CD4-positive, alpha-beta T cell treated with Interleukin-6 for 4 hours (primary cell): ENCODE measurements around the gene XXYLT1.
"Not testable (repeated sequence)": the region's sequence is repeated elsewhere in the genome, so short reads cannot be mapped to it uniquely, and the experiment has no call there.

Experiments used
- DNase-seq: peaks from one replicate; pipeline ENCODE4 v3.0.0-alpha.2; 2020; ENCODE audit warnings: mixed read lengths

The XXYLT1 gene

DNA sequence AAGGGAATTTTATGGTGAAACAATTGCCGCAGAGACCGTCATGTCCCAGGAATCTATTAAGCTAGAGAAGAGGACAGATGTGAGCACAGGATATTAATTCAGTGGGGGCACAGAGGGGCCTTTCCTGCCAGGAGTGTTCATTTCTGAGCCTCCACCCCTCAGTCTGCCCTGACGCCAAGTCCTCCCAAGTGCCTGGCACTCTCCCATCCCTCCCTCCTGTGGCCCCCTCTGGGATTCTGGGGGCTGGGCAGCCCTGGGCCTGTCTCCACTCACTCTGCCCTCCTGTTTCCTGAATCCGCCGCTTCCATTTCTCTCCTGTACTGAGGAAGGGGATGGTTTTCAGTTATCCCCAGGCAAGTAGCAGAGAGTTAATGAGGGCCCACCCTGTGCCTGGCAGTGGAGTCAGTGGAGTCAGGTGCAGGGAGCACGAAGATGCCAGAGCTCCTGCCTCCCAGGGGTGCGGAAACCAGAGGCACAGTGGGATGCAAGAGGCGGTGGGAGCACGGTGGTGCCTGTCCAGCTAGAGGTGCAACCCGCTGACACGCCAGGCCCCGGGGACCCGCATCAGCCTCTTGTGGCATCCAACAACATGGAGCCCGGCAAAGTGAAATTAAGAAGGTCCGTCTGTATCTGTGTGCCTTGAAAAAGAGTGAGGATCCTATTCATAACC is 212.5 kb downstream of the XXYLT1 start:
- no peak for DNase-seq

DNA sequence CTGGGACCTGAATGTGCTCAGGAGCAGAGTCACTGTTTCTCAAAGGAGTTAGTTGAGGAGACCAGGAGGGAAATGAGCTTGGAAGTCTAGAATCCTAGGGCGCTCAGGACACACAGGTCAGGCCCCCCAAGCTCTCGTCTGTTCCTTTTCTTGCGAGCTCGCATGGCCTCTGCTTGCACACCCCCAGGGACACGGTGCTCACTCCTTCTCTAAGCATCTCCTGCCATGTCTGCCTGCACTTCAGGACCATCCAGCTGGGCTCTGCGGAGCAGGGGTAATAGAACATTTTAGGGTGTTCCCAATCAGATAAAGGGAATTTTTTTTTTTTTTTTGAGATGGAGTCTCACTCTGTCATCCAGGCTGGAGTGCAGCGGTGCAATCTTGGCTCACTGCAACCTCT is 213.2 kb downstream of the XXYLT1 start:
- DNase-seq = no peak

- no peak for DNase-seq
Measured at GRCh38 chr3:195056506-195056905, 214.5 kb downstream of the XXYLT1 start.

DNA sequence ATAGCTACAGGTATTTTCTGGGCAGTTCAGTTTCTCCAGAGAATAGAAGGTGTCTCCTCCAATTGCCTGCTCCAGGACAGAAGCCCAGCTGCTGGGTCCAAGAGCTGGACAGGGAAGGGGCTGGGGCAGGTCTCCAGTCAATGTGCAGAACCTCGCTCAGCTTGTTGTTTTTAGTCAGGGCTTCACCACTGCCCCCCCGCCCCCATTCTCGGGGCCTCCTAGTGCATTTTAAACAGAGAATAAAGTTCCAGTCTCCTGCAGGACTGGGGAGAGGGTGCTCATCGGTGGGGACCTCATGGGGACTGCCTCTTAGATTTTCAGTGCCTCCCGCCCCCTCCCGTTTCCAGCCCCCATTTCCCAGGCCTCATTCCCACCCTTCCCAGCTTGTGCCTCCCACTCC is 216.6 kb downstream of the XXYLT1 start:
- DNase-seq = no peak

GRCh38 chr3:195052939-195053338 is 218.0 kb downstream of the XXYLT1 start:
- DNase-seq = no peak

DNA sequence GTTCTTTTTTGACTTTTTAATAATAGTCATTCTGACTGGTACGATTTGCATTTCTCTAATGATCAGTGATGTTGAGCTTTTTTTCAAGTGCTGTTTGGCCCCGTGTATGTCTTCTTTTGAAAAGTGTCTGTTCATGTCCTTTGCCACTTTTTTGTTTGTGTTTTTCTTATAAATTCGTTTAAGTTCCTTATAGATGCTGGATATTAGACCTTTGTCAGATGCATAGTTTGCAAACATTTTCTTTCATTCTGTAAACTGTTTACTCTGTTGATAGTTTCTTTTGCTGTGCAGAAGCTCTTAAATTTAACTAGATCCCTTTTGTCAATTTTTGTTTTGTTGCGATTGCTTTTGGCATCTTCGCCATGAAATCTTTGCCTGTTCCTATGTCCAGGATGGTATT is 220.7 kb downstream of the XXYLT1 start:
- DNase-seq = not testable (repeated sequence)

DNA sequence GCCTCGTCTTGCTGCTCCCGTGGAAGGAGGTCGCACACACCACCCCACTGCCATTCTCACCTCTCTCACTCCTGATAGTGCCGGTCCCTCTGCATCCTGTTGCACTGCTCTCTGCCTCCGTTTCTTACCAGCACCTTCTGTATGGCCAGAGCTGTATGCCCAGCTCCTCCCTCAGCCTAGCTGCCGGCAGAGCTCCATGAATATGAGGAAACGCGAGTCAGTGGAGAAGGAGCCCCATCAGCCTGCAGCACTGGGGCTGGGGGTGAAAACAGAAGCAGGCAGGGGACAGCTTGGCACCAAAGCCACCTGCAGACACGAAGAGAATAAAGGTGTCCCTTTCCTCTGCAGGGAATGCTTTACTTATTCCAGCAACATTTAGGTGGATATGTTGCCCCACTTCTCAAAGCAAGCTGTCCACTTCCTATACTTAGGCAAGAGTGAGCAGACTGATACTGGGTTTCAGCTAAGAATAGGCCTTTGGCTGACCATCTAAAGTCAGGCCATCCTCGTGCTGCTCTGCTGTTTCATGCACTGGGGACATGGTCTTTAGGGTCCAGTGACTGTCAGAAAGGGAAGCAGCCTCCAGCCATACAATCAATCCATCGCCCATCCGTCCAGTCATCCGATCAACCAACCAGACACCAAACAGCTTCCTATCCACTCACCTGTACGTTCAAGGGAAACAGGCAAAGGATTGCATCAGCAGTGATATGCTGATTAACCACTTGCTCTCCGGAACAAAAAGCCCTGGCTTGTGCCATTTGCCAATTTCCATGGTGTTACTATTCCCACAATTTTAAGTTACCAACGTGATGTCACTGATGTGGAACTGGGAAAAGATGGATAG is 222.7 kb downstream of the XXYLT1 start:
- DNase-seq = no peak

GRCh38 chr3:195047536-195047935 is 223.4 kb downstream of the XXYLT1 start:
- DNase-seq = no peak

- no peak for DNase-seq
Measured at GRCh38 chr3:195046441-195046840, 224.5 kb downstream of the XXYLT1 start.

DNA sequence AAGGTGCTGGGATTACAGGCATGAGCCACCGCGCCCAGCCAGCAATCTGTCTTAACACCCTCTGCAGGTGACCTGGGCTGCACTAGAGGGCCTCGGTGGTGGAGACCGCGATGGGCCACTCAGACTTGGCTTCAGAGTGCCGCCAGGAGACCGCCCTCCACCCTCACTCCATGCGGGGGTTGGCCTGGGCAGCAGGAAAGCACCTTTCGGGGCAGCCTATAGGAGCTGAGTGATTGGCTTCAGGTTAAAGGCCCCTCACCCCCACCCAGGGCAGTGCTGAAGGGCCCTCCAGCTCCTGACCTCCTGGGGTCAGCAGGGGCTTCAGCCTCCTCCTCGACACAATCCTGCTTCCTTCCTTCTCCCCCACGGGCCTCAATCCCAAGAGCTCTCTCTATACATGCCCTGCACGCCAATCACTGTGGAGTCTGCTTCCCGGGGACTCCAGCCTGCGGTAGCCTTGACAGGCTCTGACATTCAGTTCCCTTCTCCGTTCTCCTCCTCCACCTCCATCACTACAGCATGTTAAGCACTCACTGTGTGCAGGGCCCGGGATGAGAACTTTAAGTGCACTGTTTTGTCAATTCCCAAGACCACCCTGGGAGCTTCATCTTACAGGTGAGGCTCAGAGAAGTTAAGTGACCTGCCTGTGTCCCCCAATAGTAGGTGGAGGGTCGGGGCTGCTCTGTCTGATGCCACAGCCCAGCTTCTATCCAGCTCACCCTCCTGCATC is 225.3 kb downstream of the XXYLT1 start:
- no peak for DNase-seq

GRCh38 chr3:195044411-195044810 is 226.5 kb downstream of the XXYLT1 start:
- no peak for DNase-seq

DNA sequence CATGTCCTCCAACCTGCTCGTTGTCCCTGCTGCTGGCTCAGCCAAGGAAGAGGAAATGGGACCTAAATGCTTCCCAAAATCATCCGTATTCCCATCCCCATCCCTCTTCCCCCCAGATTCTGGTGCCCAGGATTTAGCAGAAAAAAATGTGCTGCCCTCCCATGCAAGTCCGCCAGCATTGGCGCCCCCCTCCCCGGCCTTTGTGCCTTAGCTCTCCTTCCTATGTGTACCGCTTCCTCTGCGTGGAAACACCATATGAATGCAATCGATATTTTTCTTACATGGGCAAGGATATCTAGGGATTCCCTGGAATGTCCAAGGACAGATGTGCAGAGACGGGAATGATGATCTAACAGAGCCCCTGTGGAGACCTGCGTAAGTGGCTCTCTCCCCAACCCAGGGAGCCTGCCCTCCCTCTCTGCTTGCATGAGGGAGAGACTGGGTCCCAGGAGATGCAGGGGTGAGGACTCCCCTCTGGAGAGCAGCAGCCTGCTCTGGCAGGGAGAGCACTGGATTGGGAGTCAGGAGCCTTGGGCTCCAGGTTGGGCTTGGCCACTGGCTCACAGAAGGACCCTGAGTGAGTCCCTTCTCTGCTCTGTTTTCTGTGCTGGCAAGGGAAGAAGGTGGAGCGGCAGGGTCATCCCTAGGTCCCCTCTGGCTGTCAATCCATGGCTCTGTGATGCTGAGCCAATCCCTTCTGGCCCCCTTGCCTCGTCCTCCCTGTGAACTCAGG is 227.2 kb downstream of the XXYLT1 start:
- no peak for DNase-seq

- no peak for DNase-seq
Measured at GRCh38 chr3:195042743-195043606, 228.0 kb downstream of the XXYLT1 start.

- DNase-seq = no peak
Measured at GRCh38 chr3:195041871-195042742, 228.9 kb downstream of the XXYLT1 start.

GRCh38 chr3:195040773-195041520 is 230.0 kb downstream of the XXYLT1 start:
- DNase-seq = no peak

DNA sequence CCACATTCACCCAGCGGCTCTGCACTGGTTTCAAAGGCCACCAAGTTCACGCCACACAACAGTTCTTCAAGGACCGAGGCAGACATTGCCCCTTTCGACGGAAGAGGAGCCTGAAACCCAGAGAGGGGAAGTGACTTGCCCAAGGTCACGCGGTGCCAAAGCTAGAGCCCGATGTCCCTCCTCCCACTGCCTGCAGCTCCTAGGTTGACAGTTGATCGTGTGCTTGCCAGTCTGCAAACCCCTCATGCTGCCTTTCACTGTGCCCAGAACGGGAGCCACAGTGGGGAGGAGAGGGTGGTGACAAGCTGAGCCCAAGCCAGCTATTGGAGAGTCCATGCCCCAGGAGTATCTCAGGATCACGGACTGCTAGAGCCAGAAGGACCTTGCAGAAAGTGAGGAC is 230.9 kb downstream of the XXYLT1 start:
- DNase-seq = no peak

DNA sequence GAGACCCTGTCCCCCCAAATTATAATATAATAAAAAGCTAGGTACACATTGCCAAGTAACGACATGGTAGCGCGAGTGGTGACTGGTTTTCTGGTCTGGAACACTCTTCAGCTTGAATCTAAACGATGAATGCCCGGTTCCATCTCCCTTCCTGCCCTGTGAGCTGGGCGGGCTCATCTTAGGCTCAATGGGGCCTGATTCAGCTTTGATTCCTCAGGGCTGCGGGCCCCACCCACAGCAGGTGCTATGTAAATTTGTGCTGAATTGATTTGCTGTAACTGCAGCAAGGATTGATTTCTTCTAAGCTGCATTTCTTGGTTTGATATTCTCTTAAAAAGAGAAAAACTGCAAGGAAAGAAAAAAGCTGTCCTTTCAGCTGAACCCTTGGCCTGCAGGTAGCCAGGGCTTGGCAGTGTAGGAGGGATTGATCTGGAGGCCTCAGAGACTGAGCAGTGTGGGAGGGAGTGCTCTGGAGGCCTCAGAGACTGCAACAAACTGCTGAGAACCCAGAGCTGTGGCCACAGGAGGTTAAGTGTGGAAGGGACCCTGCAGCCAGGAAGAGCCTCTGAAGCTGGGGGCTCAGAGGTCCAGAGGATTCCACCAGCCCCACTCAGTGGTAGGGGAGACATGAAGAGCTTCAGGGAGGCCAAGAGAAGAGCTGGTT is 231.6 kb downstream of the XXYLT1 start:
- no peak for DNase-seq

DNA sequence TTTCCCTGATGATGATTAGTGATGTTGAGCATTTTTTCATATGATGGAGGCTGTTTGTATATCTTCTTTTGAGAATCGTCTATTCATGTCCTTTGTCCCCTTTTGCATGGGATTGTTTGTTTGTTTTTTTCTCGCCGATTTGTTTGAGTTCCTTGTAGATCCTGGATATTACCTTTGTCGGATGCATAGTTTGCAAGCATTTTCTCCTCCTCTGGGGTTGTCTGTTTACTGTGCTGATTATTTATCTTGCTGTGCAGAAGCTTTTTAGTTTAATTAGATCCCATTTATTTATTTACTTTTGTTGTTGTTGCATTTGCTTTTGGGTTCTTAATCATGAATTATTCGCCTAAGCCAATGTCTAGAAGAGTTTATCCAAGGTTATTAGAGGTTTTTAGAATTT is 232.8 kb downstream of the XXYLT1 start:
- DNase-seq = no peak

DNA sequence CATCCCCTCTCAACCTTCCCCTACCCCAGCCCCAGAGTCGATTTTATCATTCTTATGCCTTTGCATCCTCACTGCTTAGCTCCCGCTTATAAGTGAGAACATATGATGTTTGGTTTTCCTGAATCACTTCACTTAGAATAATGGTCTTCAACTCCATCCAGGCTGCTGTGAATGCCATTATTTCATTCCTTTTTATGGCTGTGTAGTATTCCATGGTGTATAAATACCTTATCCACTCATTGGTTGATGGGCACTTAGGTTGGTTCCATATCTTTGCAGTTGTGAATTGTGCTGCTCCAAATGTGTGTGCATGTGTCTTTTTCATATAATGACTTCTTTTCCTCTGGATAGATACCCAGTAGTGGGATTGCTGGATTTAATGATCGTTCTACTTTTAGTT is 233.4 kb downstream of the XXYLT1 start:
- DNase-seq = not testable (repeated sequence)

GRCh38 chr3:195036974-195037373 is 234.0 kb downstream of the XXYLT1 start:
- DNase-seq = no peak
